SK-N-SH treated with all-trans-retinoic acid at 6 μM for 48 hours (cell line): ENCODE data around the gene CEP43.

Source experiments
- ATAC-seq: fragments of 200-7000 bp; cut with Tn5 transposase; 3 replicates; pipeline ENCODE4 v1.9.1; 2020; ENCODE audit warnings: mild to moderate bottlenecking, moderate library complexity
- BACH2 ChIP-seq: fragments of 250-450 bp; sonication (Bioruptor Pico); IDR thresholded peaks from 2 replicates; pipeline ENCODE4 v1.9.0; 2021; ENCODE audit warnings: mild to moderate bottlenecking, borderline replicate concordance
- CSDC2 ChIP-seq: fragments of 250-450 bp; sonication (Bioruptor Pico); IDR thresholded peaks from 2 replicates; pipeline ENCODE4 v1.5.0; 2020; ENCODE audit warnings: mild to moderate bottlenecking, moderate library complexity
- ESRRG ChIP-seq: fragments of 250-450 bp; sonication (Bioruptor Pico); IDR thresholded peaks from 2 replicates; pipeline ENCODE4 v1.6.1; 2021; ENCODE audit warnings: mild to moderate bottlenecking
- GLIS3 ChIP-seq: fragments of 250-450 bp; sonication (Bioruptor Pico); IDR thresholded peaks from 2 replicates; pipeline ENCODE4 v1.5.0; 2020; ENCODE audit warnings: mild to moderate bottlenecking, moderate library complexity
- ISL1 ChIP-seq: fragments of 250-450 bp; sonication (Bioruptor Pico); IDR thresholded peaks from 2 replicates; pipeline ENCODE4 v2.1.2; 2022; ENCODE audit warnings: mild to moderate bottlenecking, moderate library complexity
- OSR1 ChIP-seq: fragments of 250-450 bp; sonication (Bioruptor Pico); IDR thresholded peaks from 2 replicates; pipeline ENCODE4 v1.8.0; 2022; ENCODE audit warnings: moderate library complexity, mild to moderate bottlenecking, inconsistent platforms
- PPARA ChIP-seq: fragments of 250-450 bp; sonication (Bioruptor Pico); IDR thresholded peaks from 2 replicates; pipeline ENCODE4 v1.5.0; 2020; ENCODE audit warnings: mild to moderate bottlenecking, borderline replicate concordance
- RARB ChIP-seq: fragments of 250-450 bp; sonication (Bioruptor Pico); IDR thresholded peaks from 2 replicates; pipeline ENCODE4 v1.8.0; 2021; ENCODE audit warnings: mild to moderate bottlenecking, moderate library complexity
- SNAI2 ChIP-seq: fragments of 250-450 bp; sonication (Bioruptor Pico); IDR thresholded peaks from 2 replicates; pipeline ENCODE4 v1.5.0; 2020; ENCODE audit warnings: mild to moderate bottlenecking, moderate library complexity
- ZC3H10 ChIP-seq: fragments of 250-450 bp; sonication (Bioruptor Pico); IDR thresholded peaks from 2 replicates; pipeline ENCODE4 v1.5.1; 2021; ENCODE audit warnings: mild to moderate bottlenecking, moderate library complexity
- ZFP3 ChIP-seq: fragments of 250-450 bp; sonication (Bioruptor Pico); IDR thresholded peaks from 2 replicates; pipeline ENCODE4 v1.5.0; 2020; ENCODE audit warnings: mild to moderate bottlenecking, moderate library complexity
- ZFP30 ChIP-seq: fragments of 450-650 bp; formaldehyde crosslinking; IDR thresholded peaks from 2 replicates; pipeline ENCODE4 v1.5.0; 2022; ENCODE audit warnings: mild to moderate bottlenecking, moderate library complexity
- ZNF565 ChIP-seq: fragments of 450-650 bp; formaldehyde crosslinking; conservative IDR thresholded peaks from 2 replicates; pipeline ENCODE4 v1.5.0; 2020; ENCODE audit warnings: low read depth, mild to moderate bottlenecking, moderate library complexity
- ZNF70 ChIP-seq: fragments of 450-650 bp; formaldehyde crosslinking; IDR thresholded peaks from 2 replicates; pipeline ENCODE4 v1.5.0; 2020; ENCODE audit warnings: mild to moderate bottlenecking, moderate library complexity
- TF ChIP-seq, protein P1 (sequence below): fragments of 250-450 bp; sonication (Bioruptor Pico); IDR thresholded peaks from 2 replicates; pipeline ENCODE4 v1.5.1; 2021; ENCODE audit warnings: mild to moderate bottlenecking, moderate library complexity
- TF ChIP-seq, protein P2 (sequence below): fragments of 250-450 bp; sonication (Bioruptor Pico); IDR thresholded peaks from 2 replicates; pipeline ENCODE4 v1.8.0; 2020; ENCODE audit warnings: mild to moderate bottlenecking, moderate library complexity, borderline replicate concordance
- TF ChIP-seq, protein P3 (sequence below): fragments of 250-450 bp; sonication (Bioruptor Pico); IDR thresholded peaks from 2 replicates; pipeline ENCODE4 v1.8.0; 2021; ENCODE audit warnings: low read depth, mild to moderate bottlenecking, moderate library complexity, borderline replicate concordance
- TF ChIP-seq, protein P4 (sequence below): fragments of 250-450 bp; sonication (Bioruptor Pico); IDR thresholded peaks from 2 replicates; pipeline ENCODE4 v1.5.1; 2020; ENCODE audit warnings: low read depth, mild to moderate bottlenecking, moderate library complexity

Gene CEP43

DNA sequence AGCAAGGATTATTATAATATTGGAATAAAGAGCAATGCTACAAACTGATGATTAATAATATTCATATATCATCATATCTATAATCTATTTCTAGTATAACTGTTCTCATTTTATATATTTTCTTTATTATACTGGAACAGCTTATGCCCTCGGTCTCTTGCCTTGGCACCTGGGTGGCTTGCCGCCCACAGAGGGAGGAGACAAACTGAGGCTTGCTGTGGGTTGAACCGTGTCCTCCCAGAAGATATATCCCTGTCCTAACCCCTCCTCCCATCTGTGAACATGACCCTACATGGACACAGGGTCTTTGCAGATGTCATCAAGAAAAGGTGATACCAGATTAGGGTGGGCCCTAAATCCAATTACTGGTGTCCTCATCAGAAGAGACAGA lies 47.5 kb upstream of the CEP43 start:
- no peak for ATAC-seq
- no peak for TF ChIP-seq OSR1 (CRISPR knock-in tag)
- no peak for TF ChIP-seq ZNF70 (CRISPR knock-in tag)
- TF ChIP-seq PPARA (CRISPR knock-in tag) = no peak
- no peak for TF ChIP-seq ZNF565
- TF ChIP-seq BACH2 (CRISPR knock-in tag) = no peak
- TF ChIP-seq, protein P1, sequence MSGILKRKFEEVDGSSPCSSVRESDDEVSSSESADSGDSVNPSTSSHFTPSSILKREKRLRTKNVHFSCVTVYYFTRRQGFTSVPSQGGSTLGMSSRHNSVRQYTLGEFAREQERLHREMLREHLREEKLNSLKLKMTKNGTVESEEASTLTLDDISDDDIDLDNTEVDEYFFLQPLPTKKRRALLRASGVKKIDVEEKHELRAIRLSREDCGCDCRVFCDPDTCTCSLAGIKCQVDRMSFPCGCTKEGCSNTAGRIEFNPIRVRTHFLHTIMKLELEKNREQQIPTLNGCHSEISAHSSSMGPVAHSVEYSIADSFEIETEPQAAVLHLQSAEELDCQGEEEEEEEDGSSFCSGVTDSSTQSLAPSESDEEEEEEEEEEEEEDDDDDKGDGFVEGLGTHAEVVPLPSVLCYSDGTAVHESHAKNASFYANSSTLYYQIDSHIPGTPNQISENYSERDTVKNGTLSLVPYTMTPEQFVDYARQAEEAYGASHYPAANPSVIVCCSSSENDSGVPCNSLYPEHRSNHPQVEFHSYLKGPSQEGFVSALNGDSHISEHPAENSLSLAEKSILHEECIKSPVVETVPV (CRISPR knock-in tag) = no peak
- TF ChIP-seq RARB (CRISPR knock-in tag) = no peak
- TF ChIP-seq ZFP30 = no peak
- TF ChIP-seq SNAI2 (CRISPR knock-in tag) = no peak
- TF ChIP-seq ZC3H10 = no peak
- TF ChIP-seq, protein P2, sequence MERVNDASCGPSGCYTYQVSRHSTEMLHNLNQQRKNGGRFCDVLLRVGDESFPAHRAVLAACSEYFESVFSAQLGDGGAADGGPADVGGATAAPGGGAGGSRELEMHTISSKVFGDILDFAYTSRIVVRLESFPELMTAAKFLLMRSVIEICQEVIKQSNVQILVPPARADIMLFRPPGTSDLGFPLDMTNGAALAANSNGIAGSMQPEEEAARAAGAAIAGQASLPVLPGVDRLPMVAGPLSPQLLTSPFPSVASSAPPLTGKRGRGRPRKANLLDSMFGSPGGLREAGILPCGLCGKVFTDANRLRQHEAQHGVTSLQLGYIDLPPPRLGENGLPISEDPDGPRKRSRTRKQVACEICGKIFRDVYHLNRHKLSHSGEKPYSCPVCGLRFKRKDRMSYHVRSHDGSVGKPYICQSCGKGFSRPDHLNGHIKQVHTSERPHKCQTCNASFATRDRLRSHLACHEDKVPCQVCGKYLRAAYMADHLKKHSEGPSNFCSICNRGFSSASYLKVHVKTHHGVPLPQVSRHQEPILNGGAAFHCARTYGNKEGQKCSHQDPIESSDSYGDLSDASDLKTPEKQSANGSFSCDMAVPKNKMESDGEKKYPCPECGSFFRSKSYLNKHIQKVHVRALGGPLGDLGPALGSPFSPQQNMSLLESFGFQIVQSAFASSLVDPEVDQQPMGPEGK (CRISPR knock-in tag) = no peak
- TF ChIP-seq, protein P3, sequence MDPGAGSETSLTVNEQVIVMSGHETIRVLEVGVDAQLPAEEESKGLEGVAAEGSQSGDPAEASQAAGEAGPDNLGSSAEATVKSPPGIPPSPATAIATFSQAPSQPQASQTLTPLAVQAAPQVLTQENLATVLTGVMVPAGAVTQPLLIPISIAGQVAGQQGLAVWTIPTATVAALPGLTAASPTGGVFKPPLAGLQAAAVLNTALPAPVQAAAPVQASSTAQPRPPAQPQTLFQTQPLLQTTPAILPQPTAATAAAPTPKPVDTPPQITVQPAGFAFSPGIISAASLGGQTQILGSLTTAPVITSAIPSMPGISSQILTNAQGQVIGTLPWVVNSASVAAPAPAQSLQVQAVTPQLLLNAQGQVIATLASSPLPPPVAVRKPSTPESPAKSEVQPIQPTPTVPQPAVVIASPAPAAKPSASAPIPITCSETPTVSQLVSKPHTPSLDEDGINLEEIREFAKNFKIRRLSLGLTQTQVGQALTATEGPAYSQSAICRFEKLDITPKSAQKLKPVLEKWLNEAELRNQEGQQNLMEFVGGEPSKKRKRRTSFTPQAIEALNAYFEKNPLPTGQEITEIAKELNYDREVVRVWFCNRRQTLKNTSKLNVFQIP (CRISPR knock-in tag) = no peak
- no peak for TF ChIP-seq ZFP3

DNA sequence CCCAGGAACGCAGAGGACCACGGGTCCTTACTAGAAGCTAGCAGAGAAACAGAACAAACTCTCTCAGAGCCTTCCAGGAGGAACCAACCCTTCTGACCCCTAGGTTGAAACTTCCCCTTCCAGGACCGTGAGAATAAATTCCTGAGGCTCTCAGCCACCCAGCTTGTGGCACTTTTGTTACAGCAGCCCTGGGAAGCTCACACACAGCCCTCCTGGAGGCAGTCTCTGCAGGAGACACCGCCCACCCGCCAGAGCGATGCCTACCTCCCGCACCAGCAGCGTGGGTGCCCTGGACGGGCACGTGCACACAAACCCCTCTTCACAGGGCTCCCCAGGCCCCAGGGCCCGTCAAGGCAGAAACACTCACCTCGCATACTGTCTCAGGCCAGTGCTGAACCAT lies 47.1 kb upstream of the CEP43 start:
- TF ChIP-seq ZFP3 = no peak
- TF ChIP-seq OSR1 (CRISPR knock-in tag) = no peak
- TF ChIP-seq, protein P2 (CRISPR knock-in tag) = no peak
- no peak for TF ChIP-seq ZNF565
- no peak for ATAC-seq

DNA sequence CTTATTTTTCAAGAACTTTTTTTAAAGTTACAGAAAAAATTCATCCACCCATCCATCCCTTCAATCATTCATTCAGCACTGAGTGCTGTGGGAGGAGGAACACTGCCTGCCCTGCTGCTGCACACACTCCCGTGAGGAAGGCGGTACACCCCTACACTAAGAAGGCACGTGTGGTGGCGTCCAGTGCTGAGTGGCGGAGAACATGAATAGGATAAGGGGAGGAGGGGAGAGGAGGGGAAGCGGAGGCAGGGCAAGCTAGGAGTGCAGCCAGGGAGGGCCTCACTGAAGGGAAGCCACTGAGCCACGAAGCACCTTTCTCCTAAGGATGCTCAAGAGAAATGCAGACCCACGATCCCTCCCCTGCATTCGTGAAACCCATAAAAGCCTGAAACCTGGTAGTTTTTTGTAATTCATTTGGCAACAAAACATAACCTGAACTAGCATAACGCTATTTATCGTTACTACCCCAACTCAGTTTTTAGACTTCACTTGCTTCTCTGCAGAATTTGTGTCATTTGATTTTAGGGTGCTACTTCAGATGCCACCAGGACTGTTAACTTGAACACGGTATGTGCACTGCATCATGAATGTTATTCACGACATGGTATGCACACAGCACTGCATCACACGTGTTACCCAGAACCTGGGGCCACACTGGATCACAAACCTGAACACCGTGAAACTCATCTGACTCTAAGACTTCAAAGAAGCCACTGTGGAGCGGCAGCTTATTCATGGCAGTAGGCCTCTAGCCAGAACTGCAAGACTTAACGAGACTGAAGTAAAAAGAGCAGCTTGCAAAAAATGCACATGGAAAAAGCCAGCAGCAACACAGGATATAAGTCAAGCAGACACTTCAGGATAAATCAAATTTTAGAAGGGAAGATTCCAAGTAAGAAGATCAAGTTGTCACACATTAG lies 46.4 kb upstream of the CEP43 start:
- no peak for TF ChIP-seq CSDC2 (CRISPR knock-in tag)
- TF ChIP-seq, protein P1 (CRISPR knock-in tag) = no peak
- TF ChIP-seq, protein P4, sequence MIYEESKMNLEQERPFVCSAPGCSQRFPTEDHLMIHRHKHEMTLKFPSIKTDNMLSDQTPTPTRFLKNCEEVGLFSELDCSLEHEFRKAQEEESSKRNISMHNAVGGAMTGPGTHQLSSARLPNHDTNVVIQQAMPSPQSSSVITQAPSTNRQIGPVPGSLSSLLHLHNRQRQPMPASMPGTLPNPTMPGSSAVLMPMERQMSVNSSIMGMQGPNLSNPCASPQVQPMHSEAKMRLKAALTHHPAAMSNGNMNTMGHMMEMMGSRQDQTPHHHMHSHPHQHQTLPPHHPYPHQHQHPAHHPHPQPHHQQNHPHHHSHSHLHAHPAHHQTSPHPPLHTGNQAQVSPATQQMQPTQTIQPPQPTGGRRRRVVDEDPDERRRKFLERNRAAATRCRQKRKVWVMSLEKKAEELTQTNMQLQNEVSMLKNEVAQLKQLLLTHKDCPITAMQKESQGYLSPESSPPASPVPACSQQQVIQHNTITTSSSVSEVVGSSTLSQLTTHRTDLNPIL (CRISPR knock-in tag) = no peak
- TF ChIP-seq ESRRG = no peak
- TF ChIP-seq, protein P2 (CRISPR knock-in tag) = no peak
- TF ChIP-seq OSR1 (CRISPR knock-in tag) = no peak
- TF ChIP-seq GLIS3 (CRISPR knock-in tag) = no peak
- no peak for TF ChIP-seq ISL1 (CRISPR knock-in tag)
- TF ChIP-seq PPARA (CRISPR knock-in tag) = no peak
- no peak for TF ChIP-seq ZFP3
- no peak for ATAC-seq
